ENCODE results near the gene REELD1.

The REELD1 gene

GRCh38 chr4:146211440-146211839, 2.9 kb upstream of the REELD1 start:
- TF ChIP-seq REST (IDR thresholded peaks at IDR 0.05; ENCODE audit: insufficient replicate concordance, low read depth): no peak
- no peak for TF ChIP-seq SPI1 (IDR thresholded peaks at IDR 0.05; ENCODE audit: borderline replicate concordance, low read depth)
- TF ChIP-seq CTCF (IDR thresholded peaks at IDR 0.05; ENCODE audit: insufficient read depth, low read length): no peak
- no peak for TF ChIP-seq GABPA (IDR thresholded peaks at IDR 0.05; ENCODE audit: low read depth)
- TF ChIP-seq POLR2AphosphoS5 (IDR thresholded peaks at IDR 0.05; ENCODE audit: low read depth): no peak
- H3K4me3 ChIP-seq (replicated peaks; ENCODE audit: insufficient read depth, low read length): no peak overlapping the region
- no peak for DNase-seq (ENCODE audit: low read depth in 1 of 2, low spot score in 1 of 2)
- H3K27ac ChIP-seq (replicated peaks): no peak overlapping the region
- no peaks in the 10 kb centered on the region for H3K27me3 ChIP-seq (ENCODE audit: insufficient read depth, poor library complexity, severe bottlenecking)

- H3K27me3 ChIP-seq (ENCODE audit: insufficient read depth, poor library complexity, severe bottlenecking): no peaks in the 10 kb centered on the region
- DNase-seq (ENCODE audit: low read depth in 1 of 2, low spot score in 1 of 2): no peak
- no peak overlapping the region for H3K27ac ChIP-seq (replicated peaks)
- no peak for TF ChIP-seq CTCF (IDR thresholded peaks at IDR 0.05; ENCODE audit: insufficient read depth, low read length)
- no peak for TF ChIP-seq SPI1 (IDR thresholded peaks at IDR 0.05; ENCODE audit: borderline replicate concordance, low read depth)
- no peak for TF ChIP-seq GABPA (IDR thresholded peaks at IDR 0.05; ENCODE audit: low read depth)
- TF ChIP-seq POLR2AphosphoS5 (IDR thresholded peaks at IDR 0.05; ENCODE audit: low read depth): no peak
- TF ChIP-seq REST (IDR thresholded peaks at IDR 0.05; ENCODE audit: insufficient replicate concordance, low read depth): no peak
- H3K4me3 ChIP-seq (replicated peaks; ENCODE audit: insufficient read depth, low read length): no peak overlapping the region
These were observed 1.6 kb upstream of the REELD1 start for GRCh38 chr4:146212781-146213180.

GRCh38 chr4:146222313-146222712, 8.0 kb downstream of the REELD1 start:
- DNase-seq (ENCODE audit: low read depth in 1 of 2, low spot score in 1 of 2): no peak

More at GRCh38 chr4:146222313-146222712, 8.0 kb downstream of the REELD1 start:
- no peak overlapping the region for H3K4me3 ChIP-seq (replicated peaks; ENCODE audit: insufficient read depth, low read length)
- H3K27me3 ChIP-seq (ENCODE audit: insufficient read depth, poor library complexity, severe bottlenecking): no peaks in the 10 kb centered on the region
- TF ChIP-seq SPI1 (IDR thresholded peaks at IDR 0.05; ENCODE audit: borderline replicate concordance, low read depth): no peak
- TF ChIP-seq REST (IDR thresholded peaks at IDR 0.05; ENCODE audit: insufficient replicate concordance, low read depth): no peak
- no peak for TF ChIP-seq CTCF (IDR thresholded peaks at IDR 0.05; ENCODE audit: insufficient read depth, low read length)
- TF ChIP-seq GABPA (IDR thresholded peaks at IDR 0.05; ENCODE audit: low read depth): no peak
- no peak for TF ChIP-seq POLR2AphosphoS5 (IDR thresholded peaks at IDR 0.05; ENCODE audit: low read depth)
- H3K27ac ChIP-seq (replicated peaks): no peak overlapping the region
